WTC11 (cell line): ENCODE data around the gene MYO15B. TPM values are rescaled to one million over a fixed set of nuclear protein-coding genes. Genes with fewer than 3 reads are reported as not detected.
A peak's percentile ranks its signal among the peaks of the same experiment; 100 is the strongest.

Experiments used
- ATAC-seq: fragments of 200-7000 bp; cut with Tn5 transposase; 2 replicates; pipeline ENCODE4 v1.10.0; 2021; ENCODE audit warnings: mild to moderate bottlenecking, moderate library complexity
- CTCF ChIA-PET: fragments of 300-600 bp; sonication (Branson Sonifier 250); formaldehyde crosslinking; loops from one replicate; lab custom pipeline; 2021; ENCODE audit warnings: antibody characterized with exemption; lab: Charles Lee
- POLR2A ChIA-PET: fragments of 350-600 bp; sonication (Branson Sonifier 250); formaldehyde crosslinking; loops from one replicate; lab custom pipeline; 2021; ENCODE audit warnings: antibody characterized with exemption; lab: Charles Lee
- DNase-seq: peaks from one replicate; pipeline ENCODE4 v3.0.0; 2021; ENCODE audit warnings: low spot score
- H3K27ac Mint-ChIP-seq: 2 replicates; pipeline ENCODE4 v1.8.0; 2021; ENCODE audit warnings: mixed read lengths
- H3K27me3 Mint-ChIP-seq: 2 replicates; pipeline ENCODE4 v1.8.0; 2021; ENCODE audit warnings: low read depth, mild to moderate bottlenecking, moderate library complexity, mixed read lengths
- H3K36me3 Mint-ChIP-seq: 2 replicates; pipeline ENCODE4 v1.8.0; 2021; ENCODE audit warnings: mixed read lengths
- H3K4me1 Mint-ChIP-seq: 2 replicates; pipeline ENCODE4 v1.8.0; 2022; ENCODE audit warnings: mixed read lengths
- H3K4me3 Mint-ChIP-seq: 2 replicates; pipeline ENCODE4 v1.8.0; 2021; ENCODE audit warnings: mild to moderate bottlenecking, moderate library complexity, mixed read lengths
- H3K9me3 Mint-ChIP-seq: 2 replicates; pipeline ENCODE4 v1.8.0; 2021; ENCODE audit warnings: mixed read lengths
- AFF4 ChIP-seq: sonication (generic); formaldehyde crosslinking; IDR thresholded peaks from 2 replicates; pipeline ENCODE4 v1.8.1; 2023; ENCODE audit warnings: mild to moderate bottlenecking, missing genetic modification reagents, borderline replicate concordance
- E2F4 ChIP-seq: sonication (generic); formaldehyde crosslinking; IDR thresholded peaks from 2 replicates; pipeline ENCODE4 v1.8.1; 2022; ENCODE audit warnings: low read depth, mild to moderate bottlenecking, moderate library complexity, missing genetic modification reagents, borderline replicate concordance
- EMX1 ChIP-seq: fragments of 250-450 bp; sonication (Bioruptor Pico); IDR thresholded peaks from 2 replicates; pipeline ENCODE4 v1.8.0; 2021; ENCODE audit warnings: mild to moderate bottlenecking
- ERG ChIP-seq: fragments of 250-450 bp; sonication (Bioruptor Pico); IDR thresholded peaks from 2 replicates; pipeline ENCODE4 v1.8.0; 2021; ENCODE audit warnings: mild to moderate bottlenecking
- FOXK1 ChIP-seq: sonication (generic); formaldehyde crosslinking; IDR thresholded peaks from 2 replicates; pipeline ENCODE4 v1.8.0; 2022; ENCODE audit warnings: mild to moderate bottlenecking, moderate library complexity, missing genetic modification reagents
- GRHL2 ChIP-seq: fragments of 250-450 bp; sonication (Bioruptor Pico); IDR thresholded peaks from 2 replicates; pipeline ENCODE4 v1.8.0; 2022; ENCODE audit warnings: mild to moderate bottlenecking, moderate library complexity; ENCODE audit not compliant: insufficient replicate concordance, severe bottlenecking
- GTF2I ChIP-seq: fragments of 250-450 bp; sonication (Bioruptor Pico); conservative IDR thresholded peaks from 2 replicates; pipeline ENCODE4 v1.4.0; 2021; ENCODE audit warnings: mild to moderate bottlenecking
- HMGA2 ChIP-seq: fragments of 250-450 bp; sonication (Bioruptor Pico); IDR thresholded peaks from 2 replicates; pipeline ENCODE4 v1.4.0; 2021; ENCODE audit warnings: mild to moderate bottlenecking, moderate library complexity
- NFE2L1 ChIP-seq: sonication (generic); formaldehyde crosslinking; IDR thresholded peaks from 2 replicates; pipeline ENCODE4 v1.8.1; 2023; ENCODE audit warnings: missing genetic modification reagents
- NR1H2 ChIP-seq: sonication (generic); formaldehyde crosslinking; IDR thresholded peaks from 2 replicates; pipeline ENCODE4 v1.9.0; 2021; ENCODE audit warnings: mild to moderate bottlenecking, moderate library complexity, missing genetic modification reagents
- OVOL2 ChIP-seq: fragments of 250-450 bp; sonication (Bioruptor Pico); IDR thresholded peaks from 2 replicates; pipeline ENCODE4 v1.9.0; 2021; ENCODE audit warnings: mild to moderate bottlenecking, borderline replicate concordance
- STAT6 ChIP-seq: sonication (generic); formaldehyde crosslinking; conservative IDR thresholded peaks from 2 replicates; pipeline ENCODE4 v1.8.1; 2023; ENCODE audit warnings: mild to moderate bottlenecking, low read depth, missing genetic modification reagents, moderate library complexity
- TCF7 ChIP-seq: sonication (generic); formaldehyde crosslinking; IDR thresholded peaks from 2 replicates; pipeline ENCODE4 v1.8.0; 2022; ENCODE audit warnings: mild to moderate bottlenecking, low read depth, missing genetic modification reagents, moderate library complexity
- USF2 ChIP-seq: sonication (generic); formaldehyde crosslinking; IDR thresholded peaks from 2 replicates; pipeline ENCODE4 v1.8.1; 2023; ENCODE audit warnings: mild to moderate bottlenecking, missing genetic modification reagents, moderate library complexity
- ZMAT4 ChIP-seq: fragments of 250-450 bp; sonication (Bioruptor Pico); IDR thresholded peaks from 2 replicates; pipeline ENCODE4 v1.9.0; 2021; ENCODE audit warnings: mild to moderate bottlenecking
- ZNF138 ChIP-seq: sonication (generic); formaldehyde crosslinking; conservative IDR thresholded peaks from 2 replicates; pipeline ENCODE4 v1.8.1; 2022; ENCODE audit warnings: mild to moderate bottlenecking, moderate library complexity, missing genetic modification reagents
- ZNF219 ChIP-seq: sonication (generic); formaldehyde crosslinking; IDR thresholded peaks from 2 replicates; pipeline ENCODE4 v1.8.0; 2023; ENCODE audit warnings: missing genetic modification reagents, mild to moderate bottlenecking, borderline replicate concordance
- ZNF263 ChIP-seq: sonication (generic); formaldehyde crosslinking; IDR thresholded peaks from 2 replicates; pipeline ENCODE4 v1.8.1; 2022; ENCODE audit warnings: low read depth, mild to moderate bottlenecking, moderate library complexity, missing genetic modification reagents
- ZNF396 ChIP-seq: fragments of 250-450 bp; sonication (Bioruptor Pico); IDR thresholded peaks from 2 replicates; pipeline ENCODE4 v1.8.0; 2021; ENCODE audit warnings: mild to moderate bottlenecking, moderate library complexity, borderline replicate concordance
- ZNF416 ChIP-seq: fragments of 250-450 bp; sonication (Bioruptor Pico); IDR thresholded peaks from 2 replicates; pipeline ENCODE4 v1.9.0; 2021; ENCODE audit warnings: mild to moderate bottlenecking, inconsistent platforms
- ZSCAN18 ChIP-seq: fragments of 250-450 bp; sonication (Bioruptor Pico); IDR thresholded peaks from 2 replicates; pipeline ENCODE4 v2.1.2; 2022; ENCODE audit warnings: mild to moderate bottlenecking, moderate library complexity
- total RNA-seq: library from RNA; stranded (reverse); gene quantifications from 3 replicates; pipeline ENCODE4 v1.2.3, GENCODE V29; 2021

Gene MYO15B
- total RNA-seq, 1 experiment from 2014 or later: 35.6 TPM

- Mint-ChIP-seq H3K4me3 (no peak overlapping the region), H3K27me3 (no peaks in the 10 kb centered on the region), H3K36me3 (no peaks in the 10 kb centered on the region), H3K9me3 (no peaks in the 10 kb centered on the region), H3K27ac (no peak overlapping the region), H3K4me1 (no peaks in the 10 kb centered on the region)
- CTCF ChIA-PET: interaction anchor here (0.6 to 1.0 kb wide), 2 partner anchors 18 to 159 kb away, joined by 3 to 5 read pairs; no protein-coding TSS in a partner anchor
- TF ChIP-seq ZNF396 (CRISPR knock-in tag): no peak
- 0 out of 2 replicates have a peak, but pooled peaks have one; percentile 34 for TF ChIP-seq HMGA2 (CRISPR knock-in tag)
- no peak for DNase-seq
- ATAC-seq: no peak
- POLR2A ChIA-PET: no interaction called here
Observed at GRCh38 chr17:75607086-75607485, 19.5 kb downstream of the MYO15B start.

GRCh38 chr17:75610103-75610984 is 22.7 kb downstream of the MYO15B start:
- ATAC-seq (no peak), DNase-seq (no peak)
- Mint-ChIP-seq H3K36me3 (no peaks in the 10 kb centered on the region), H3K4me1 (no peaks in the 10 kb centered on the region), H3K27me3 (no peaks in the 10 kb centered on the region), H3K27ac (no peak overlapping the region), H3K9me3 (no peaks in the 10 kb centered on the region), H3K4me3 (no peak overlapping the region)
- ChIA-PET POLR2A (no interaction called here), CTCF (interaction anchor here (0.8 to 19.0 kb wide), 8 partner anchors 9 to 138 kb away, joined by 3 to 304 read pairs (median 6); partner anchors contain the start of gene SMIM5)
- TF ChIP-seq ERG: no peak
- no peak for TF ChIP-seq ZSCAN18 (CRISPR knock-in tag)
- no peak for TF ChIP-seq ZNF219 (CRISPR knock-in tag)
- TF ChIP-seq NFE2L1 (CRISPR knock-in tag): no peak
- no peak for TF ChIP-seq AFF4
- no peak for TF ChIP-seq EMX1 (CRISPR knock-in tag)
- TF ChIP-seq USF2 (CRISPR knock-in tag): no peak
- TF ChIP-seq ZNF416: no peak
- TF ChIP-seq NR1H2 (CRISPR knock-in tag): no peak
- no peak for TF ChIP-seq TCF7 (CRISPR knock-in tag)
- no peak for TF ChIP-seq OVOL2
- TF ChIP-seq FOXK1: no peak
- no peak for TF ChIP-seq STAT6
- TF ChIP-seq E2F4: no peak
- TF ChIP-seq ZNF263: no peak
- TF ChIP-seq GTF2I (CRISPR knock-in tag): no peak
- TF ChIP-seq ZNF138: no peak
- no peak for TF ChIP-seq GRHL2
- TF ChIP-seq ZMAT4 (CRISPR knock-in tag): no peak
